Ovary (tissue), 3 donors: ENCODE measurements around the gene ROBO1.

Experiments used
- EP300 ChIP-seq: sonication (generic); formaldehyde crosslinking; IDR thresholded peaks from one replicate; pipeline ENCODE4 v1.6.1; 2017; ENCODE audit warnings: antibody characterized with exemption
- POLR2A ChIP-seq: fragments of 450-650 bp; IDR thresholded peaks from one replicate; pipeline ENCODE4 v1.6.1; 2017; ENCODE audit warnings: antibody characterized with exemption, mild to moderate bottlenecking, moderate library complexity
- TF ChIP-seq, protein P1 (sequence below), 3 donors: fragments of 450-650 bp in 2 of 3; fragments of 200-600 bp in 1 of 3; IDR thresholded peaks; one replicate each; pipeline versions ENCODE4 v1.5.1 to v1.8.0; 2016 to 2022; ENCODE audit warnings: antibody characterized with exemption in 3 of 3, mild to moderate bottlenecking in 1 of 3
- donor health status: DM: no; HTN: no; CAD: no.

DNA sequence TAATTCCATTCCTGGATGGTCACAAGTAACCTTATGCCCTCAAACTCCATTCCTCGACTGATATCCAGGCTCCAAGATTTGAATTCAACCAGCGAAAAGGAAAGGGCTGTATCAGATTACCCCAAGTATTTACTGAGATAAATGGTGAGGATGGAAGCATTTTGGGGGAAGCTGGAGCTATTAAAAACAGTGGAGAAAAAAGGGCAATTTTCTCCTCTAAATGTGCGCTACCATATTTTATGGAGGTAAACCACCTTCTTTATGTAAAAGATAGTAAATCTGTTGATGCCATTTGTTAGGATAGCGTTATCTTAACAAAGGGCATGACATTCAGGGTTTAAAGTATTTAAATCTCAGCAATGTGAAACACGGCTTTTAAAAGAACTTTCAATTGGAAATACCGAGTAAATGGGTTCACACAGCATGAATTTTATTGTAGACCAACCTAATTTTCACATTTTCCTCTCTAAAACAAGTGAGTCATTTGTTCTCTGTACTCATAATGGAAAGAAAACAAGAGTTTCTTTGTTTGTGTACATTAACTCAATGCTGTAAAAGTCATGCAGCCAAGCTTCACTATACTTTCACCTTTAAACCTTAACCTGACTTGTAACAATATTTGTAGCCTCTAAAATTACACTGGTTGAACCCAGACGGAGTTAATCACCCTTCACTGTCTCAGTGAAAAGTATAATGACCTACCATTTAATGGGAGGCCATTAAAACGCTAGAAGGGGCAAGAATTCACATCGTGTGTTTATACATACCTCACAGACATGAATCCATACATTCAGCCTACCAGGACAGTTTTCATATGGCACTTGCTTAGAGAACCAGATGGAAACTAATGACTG is 773.4 kb downstream of the ROBO1 start:
- TF ChIP-seq, protein P1, sequence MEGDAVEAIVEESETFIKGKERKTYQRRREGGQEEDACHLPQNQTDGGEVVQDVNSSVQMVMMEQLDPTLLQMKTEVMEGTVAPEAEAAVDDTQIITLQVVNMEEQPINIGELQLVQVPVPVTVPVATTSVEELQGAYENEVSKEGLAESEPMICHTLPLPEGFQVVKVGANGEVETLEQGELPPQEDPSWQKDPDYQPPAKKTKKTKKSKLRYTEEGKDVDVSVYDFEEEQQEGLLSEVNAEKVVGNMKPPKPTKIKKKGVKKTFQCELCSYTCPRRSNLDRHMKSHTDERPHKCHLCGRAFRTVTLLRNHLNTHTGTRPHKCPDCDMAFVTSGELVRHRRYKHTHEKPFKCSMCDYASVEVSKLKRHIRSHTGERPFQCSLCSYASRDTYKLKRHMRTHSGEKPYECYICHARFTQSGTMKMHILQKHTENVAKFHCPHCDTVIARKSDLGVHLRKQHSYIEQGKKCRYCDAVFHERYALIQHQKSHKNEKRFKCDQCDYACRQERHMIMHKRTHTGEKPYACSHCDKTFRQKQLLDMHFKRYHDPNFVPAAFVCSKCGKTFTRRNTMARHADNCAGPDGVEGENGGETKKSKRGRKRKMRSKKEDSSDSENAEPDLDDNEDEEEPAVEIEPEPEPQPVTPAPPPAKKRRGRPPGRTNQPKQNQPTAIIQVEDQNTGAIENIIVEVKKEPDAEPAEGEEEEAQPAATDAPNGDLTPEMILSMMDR (IDR thresholded peaks at IDR 0.05): no peak
- TF ChIP-seq POLR2A (no peak), EP300 (no peak)
